HG03060 (cell line): ENCODE data around the gene SMARCA4.

ENCODE experiments used
- ATAC-seq: cut with Tn5 transposase; IDR thresholded peaks from one replicate; pipeline ENCODE4 v1.9.1; 2021; ENCODE audit warnings: low read depth, moderate number of reproducible peaks; ENCODE audit not compliant: unreplicated experiment

SMARCA4 gene

DNA sequence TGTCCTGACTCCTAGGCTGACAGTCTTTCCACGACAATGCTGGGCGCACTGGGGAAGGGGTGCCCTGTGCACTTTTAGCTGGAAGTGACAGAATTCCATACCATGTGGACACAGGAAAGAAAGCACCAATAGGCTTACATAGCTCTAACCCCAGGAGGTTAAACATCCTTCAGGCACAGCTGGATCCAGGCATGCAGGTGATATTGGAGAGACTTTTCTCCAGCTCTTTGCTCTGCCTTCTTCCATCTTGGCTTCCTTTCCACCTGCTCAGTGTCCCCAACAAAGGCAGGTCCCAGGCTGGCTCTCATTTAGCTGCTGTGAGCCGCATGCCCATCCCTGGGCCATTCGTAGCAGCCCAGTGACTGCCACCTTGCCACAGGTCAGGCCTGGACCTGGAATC lies 67.3 kb downstream of the SMARCA4 start:
- ATAC-seq, result no peak

DNA sequence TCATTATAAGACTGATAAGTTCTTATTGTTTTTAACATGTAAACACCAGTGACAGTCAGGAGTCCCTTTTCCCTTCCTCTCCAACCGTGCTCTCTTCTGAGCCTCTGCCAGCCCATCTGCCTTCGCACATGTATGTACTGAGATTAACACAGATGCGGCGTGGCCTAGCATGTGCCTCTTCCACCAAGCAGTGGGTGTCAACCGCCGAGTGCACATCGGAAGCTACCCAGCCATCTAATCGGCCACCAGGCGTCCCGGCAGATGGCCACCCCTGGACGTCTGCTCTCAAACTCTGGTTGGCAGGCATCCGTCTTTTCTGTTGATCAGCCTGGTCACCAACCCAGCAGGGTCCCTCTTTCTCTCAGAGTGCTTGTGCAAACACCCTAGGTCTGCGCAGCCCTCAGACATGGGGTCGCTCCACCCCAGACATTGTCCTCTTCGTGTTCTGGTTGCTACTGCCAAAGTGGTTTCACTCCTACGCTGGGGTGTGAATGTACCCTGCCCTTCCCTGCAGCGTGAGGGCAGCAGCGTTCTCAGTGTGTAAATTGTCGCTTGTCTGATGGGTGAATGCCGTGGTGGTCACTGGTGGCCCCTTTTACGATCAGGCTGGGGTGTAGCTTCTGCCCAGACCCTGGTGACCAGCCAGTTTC lies 70.7 kb downstream of the SMARCA4 start:
- no peak for ATAC-seq

DNA sequence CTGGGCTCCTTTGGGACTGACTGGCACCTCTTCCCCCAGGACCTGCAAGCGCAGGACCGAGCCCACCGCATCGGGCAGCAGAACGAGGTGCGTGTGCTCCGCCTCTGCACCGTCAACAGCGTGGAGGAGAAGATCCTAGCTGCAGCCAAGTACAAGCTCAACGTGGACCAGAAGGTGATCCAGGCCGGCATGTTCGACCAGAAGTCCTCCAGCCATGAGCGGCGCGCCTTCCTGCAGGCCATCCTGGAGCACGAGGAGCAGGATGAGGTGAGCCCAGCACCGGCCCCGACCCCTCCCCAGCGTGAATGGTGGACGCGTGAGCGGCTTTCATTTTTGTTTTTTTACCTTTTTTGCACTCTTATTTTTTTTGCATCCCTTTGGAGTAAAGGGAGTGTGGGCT lies 72.4 kb downstream of the SMARCA4 start:
- no peak for ATAC-seq

DNA sequence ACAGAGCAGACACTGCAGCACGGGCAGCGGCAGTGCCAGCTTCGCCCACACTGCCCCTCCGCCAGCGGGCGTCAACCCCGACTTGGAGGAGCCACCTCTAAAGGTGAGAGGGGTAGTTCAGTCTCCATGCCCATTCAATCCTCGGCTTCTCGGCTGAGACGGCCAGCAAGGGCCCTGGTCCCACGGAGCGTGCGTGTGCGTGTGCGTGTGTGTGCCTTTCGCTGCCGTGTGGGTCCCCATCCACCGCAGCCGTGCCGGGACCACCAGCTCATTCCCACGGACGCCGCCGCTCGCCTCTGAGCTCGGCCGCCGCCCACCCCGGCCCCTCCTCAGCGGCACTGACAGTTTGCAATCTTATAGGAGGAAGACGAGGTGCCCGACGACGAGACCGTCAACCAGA lies 72.9 kb downstream of the SMARCA4 start:
- no peak for ATAC-seq

DNA sequence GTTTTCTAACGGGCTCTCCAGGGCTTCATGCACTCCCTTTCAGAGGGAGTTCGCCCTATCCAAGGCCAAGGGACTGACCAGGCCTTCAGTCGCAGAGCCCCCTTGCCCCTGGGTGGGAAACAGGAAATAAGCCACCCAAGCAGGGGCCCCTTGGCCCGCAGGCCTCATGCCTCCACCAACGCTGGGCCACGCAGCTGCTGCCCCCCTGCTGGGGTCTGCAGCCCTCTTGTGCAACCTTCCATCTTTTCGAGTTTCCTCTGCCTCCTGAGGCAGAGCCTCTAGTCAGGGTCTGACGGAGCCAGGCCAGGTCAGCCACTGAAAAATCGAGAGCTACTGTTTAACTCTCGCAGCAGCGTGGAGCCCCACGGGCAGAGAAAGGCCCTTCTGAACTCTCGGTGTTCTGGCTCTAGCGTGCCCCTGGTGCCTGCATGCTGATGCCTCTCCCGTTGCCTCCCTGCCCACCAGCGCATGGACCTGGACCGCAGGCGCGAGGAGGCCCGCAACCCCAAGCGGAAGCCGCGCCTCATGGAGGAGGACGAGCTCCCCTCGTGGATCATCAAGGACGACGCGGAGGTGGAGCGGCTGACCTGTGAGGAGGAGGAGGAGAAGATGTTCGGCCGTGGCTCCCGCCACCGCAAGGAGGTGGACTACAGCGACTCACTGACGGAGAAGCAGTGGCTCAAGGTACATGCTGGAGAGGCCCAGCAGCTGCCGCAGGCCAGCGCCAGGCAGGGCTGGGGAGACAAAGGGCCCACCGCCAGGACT lies 73.8 kb downstream of the SMARCA4 start:
- ATAC-seq, result no peak

DNA sequence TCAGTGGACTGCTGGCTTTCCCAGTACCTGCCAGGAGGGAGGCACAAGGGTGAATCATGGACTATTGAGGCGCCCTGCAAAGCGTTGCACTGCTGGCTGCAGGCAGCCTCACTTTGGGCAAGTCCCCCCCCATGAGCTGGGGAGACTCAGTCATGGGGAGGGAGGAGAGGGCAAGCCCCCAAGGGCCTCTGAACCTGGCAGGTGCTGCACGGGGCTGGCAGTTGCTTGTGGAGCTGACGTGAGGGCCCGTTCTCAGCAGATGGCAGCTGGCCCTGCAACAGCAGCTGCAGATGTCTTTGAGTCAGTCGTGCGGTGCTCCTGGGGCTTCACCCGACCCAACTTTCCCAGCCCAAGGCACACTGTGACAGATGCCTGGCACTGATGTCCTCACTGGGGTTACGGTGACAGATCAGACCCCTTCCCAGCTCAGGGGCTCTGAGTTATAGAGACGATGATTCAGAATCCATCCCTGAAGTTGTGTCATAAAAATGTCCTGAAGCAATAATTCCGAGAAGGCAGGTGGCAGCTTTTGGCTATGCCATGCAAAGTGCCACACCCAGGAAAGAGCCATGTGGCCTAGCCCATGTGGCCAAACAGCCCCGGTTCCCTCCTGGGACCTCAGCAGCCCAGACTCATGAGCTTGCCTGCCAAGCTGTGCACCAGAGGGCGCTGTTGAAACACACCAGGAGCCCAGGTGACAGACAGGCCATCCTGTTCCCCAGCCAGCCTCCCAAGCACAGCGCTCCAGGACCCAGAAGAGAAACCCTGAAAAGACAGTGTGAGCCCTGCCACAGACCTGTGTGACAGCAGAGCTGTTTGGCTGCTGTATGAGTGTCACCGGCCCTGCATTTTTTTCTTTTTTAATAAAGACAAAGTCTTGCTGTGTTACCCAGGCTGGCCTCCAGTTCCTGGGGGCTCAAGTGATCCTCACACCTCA lies 74.9 kb downstream of the SMARCA4 start:
- peak; percentile 67 for ATAC-seq

DNA sequence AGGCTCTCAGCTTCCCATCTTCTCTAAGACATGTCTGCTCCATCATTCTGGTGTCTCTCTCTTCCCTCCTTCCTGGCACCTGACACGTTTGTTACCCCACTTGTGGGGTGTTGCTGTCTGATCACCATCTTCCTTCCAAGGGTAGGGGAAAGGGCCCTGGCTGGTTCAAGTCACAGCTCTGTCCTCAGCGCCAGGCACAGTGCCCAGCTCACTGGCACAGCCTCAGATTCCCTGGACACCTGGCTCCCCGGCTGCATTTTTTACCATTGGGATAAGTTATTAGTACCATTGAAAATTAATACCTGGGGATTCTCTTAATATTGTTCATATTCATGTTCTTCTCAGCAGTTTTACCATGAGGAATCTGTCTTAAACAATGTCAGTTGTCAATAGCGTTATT lies 77.7 kb downstream of the SMARCA4 start:
- no peak for ATAC-seq

DNA sequence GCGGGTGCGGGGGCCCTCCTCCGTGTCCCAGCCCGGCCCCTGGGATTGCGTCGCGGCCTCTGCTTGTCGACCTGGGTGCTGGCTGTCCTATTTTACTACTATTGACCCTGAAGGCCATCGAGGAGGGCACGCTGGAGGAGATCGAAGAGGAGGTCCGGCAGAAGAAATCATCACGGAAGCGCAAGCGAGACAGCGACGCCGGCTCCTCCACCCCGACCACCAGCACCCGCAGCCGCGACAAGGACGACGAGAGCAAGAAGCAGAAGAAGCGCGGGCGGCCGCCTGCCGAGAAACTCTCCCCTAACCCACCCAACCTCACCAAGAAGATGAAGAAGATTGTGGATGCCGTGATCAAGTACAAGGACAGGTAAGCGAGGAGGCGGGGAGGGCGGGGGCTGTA lies 80.4 kb downstream of the SMARCA4 start:
- no peak for ATAC-seq

DNA sequence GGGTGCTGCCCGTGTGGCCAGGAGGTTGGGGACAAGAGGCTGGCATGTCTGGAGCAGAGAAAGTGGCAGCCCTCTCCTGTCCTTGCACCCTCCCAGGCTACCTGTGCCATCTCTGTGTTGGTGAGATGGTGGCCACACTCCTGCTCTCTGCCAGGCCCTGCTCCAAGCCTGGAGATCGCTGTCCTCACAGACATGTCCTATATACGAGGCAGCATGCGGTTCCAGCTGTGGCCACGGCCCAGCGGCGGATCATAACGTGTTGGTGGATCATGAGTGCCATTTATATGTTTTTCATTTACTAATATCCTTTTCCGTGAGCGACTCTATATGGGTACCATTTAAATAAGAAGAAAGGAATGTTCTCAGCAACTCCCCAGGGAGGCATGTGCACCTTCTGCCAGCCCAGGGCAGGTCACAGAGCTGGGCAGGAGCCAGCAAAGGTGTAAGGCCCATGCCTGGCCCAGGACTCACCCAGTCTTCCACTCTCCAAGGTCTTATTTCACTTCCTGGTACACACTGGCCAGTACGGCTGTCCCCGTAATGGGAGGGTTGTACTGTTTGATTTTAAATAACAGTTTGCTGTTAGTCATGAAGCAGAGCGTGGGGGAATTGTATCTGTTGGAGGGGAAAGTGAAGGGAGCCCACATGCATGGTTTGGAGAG lies 81.3 kb downstream of the SMARCA4 start:
- no peak for ATAC-seq

DNA sequence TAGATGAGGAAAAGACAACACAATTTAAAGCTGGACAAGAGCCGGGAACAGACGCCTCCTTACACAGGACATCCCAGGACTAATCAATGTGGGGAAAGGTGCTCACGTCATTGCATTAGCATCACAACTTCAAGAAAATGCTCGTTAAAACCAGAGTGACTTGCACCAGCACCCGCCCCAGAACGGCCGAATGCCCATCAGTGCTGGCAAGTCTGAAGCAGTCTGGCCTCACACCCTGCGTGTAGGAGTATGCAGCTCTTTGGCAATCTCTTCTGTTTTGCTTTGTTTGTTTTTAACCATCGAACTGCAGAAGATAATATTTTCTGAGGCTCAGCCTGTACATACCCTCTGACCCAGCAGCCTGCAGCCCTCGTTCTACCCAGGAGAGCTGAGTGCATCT lies 83.6 kb downstream of the SMARCA4 start:
- ATAC-seq, result no peak

DNA sequence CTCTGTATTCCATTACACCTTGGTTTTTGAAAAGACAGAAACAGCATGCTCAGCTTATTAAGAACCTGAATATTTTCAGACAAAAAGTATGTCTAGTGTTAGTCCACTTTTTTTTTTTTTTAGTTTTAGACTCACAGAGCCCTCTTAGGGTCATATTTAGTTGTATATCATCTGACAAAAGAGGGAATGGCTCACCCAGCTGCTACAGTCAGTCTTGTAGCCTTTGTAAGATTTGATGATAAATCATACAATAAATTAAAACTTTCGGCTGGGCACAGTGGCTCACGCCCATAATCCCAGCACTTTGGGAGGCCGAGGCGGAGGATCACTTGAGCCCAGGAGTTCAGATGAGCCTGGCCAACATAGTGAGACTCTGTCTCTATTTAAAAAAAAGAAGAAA lies 84.7 kb downstream of the SMARCA4 start:
- no peak for ATAC-seq

DNA sequence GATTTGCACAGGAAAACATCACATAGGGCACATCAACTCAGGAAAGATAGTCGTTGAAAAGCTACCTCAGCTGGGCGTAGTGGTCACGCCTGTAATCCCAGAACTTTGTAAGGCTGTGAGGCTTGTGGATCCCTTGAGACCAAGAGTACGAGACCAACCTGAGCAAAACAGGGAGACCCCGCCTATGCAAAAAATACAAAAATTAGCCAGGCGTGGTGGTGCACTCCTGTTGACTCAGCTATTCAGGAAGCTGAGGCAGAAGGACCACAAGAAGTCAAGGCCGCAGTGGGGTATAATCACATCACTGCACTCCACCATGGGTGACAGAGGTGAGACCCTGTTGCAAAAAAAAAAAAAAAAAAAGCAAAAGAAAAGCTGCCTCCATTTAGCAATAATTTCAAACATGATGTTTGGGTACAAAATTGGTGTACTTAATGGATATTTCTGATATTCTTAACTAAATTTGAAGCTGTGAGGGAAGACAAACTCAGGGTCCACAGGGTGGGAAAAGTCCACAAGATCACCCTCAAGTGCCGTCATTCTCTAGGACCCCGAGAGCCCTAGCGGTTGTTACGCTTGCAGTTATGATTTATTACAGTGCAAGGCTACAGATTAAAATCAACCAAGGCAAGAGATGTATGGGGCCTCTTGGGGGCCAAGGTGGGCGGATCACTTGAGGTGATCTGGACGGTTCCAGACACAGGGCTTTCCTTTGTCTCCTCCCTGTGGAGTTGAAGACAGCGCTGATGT lies 86.0 kb downstream of the SMARCA4 start:
- no peak for ATAC-seq

DNA sequence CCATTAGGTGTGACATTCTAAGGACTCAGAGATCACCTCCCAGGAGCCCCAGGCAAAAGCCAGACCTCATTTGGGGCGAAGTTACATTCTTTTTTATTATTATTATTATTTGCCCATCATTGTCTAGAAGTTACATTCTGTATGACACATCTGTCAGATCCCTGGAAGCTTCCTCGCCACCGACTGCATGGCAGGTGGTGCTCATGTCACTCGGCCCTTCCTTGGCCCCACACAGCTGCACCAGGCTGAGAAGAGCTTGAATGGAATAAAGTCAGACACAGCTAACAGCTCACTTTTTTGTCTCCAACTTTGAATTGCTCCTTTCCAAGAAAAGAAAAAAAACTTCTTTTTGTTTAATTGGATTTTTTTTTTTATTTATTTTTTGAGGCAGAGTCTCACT lies 87.0 kb downstream of the SMARCA4 start:
- ATAC-seq, result no peak

DNA sequence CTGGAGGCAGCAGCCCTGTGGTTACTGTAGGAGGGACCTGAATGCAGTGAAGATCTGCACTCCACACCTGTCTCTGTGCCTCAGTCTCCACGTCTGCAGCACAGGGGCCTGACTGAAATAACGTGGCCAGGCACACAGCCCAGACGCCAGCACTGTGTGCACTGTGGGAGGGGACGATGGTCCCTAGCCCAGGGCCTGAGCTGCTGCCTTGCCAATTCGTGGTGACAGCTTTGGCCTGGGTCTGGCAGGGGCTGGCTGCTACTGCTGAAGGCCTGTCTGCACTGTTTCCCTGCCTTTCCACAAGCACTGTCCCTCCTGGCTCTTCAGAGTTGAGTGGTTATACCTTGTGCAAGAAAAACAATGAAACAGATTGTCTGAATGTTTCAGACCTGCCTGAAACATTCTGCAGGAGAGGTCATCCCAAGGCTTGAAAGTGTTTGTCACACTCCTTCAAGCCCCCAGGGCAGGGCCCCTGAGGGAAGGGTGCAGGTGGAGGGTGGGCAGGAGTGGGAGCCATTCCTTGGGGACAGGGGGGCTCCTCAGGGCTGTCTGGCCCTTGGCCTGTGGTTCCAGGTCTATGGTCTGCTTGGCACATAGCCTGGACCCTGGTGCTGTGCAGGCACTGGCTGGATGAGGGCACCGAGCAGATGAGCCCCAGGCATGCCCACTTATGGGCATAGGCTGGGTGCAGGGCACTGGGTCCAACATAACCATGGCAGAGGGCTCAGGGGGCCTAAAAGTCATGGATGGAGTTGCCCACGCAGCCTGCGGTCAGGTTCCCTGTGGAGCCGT lies 89.7 kb downstream of the SMARCA4 start:
- ATAC-seq, result no peak

DNA sequence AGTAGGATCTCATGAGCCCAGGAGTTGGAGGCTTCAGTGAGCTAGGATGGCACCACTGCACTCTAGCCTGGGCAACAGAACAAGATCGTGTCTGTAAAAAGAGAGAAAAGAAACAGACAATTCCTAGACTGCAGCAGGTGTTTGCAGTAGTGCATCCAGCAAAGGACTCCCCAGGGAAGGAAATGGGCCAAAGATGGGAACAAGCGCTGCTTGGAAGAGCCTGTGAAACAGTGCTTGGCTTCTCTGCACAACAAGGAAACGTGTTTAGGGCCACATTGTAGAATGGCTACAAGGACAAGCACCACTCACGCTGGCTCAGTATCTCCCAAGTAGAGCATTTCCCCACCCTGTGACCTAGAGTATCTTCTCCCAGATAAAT lies 93.0 kb downstream of the SMARCA4 start:
- no peak for ATAC-seq

DNA sequence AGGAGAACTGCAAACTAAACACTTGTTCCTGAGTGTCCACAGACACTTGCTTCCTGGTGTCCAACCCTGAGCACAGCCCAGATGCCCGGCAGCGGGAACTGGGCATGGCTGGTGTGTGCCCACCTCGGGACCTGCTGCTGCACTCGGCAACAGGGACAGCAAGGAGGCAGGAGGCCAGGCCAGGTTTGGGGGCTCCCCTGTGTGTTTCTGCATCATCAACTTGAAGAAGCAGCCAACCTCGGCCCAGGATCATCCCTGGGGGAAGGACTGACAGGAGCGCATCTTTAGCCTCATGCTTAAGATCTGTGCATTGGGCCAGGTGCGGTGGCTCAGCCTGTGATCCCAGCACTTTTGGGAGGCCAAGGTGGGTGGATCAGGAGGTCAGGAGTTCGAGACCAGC lies 93.4 kb downstream of the SMARCA4 start:
- ATAC-seq, result no peak

DNA sequence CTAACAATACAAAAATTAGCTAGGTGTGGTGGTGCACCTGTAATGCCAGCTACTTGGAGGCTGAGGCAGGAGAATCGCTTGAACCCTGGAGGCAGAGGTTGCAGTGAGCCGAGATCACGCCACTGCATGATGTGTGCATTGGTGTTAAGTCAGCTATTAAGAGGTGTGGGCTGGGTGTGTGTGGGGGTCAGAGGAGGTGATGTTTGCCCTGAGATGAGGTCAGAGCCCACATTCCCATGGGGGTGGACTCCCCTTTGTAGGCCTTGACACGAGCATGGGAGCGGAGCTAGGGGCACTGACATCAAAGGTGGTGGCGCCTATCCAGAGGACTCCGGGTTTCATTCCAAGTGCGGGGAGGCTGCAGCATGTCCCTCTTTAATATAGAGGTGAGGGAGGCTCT lies 93.8 kb downstream of the SMARCA4 start:
- ATAC-seq, result no peak

DNA sequence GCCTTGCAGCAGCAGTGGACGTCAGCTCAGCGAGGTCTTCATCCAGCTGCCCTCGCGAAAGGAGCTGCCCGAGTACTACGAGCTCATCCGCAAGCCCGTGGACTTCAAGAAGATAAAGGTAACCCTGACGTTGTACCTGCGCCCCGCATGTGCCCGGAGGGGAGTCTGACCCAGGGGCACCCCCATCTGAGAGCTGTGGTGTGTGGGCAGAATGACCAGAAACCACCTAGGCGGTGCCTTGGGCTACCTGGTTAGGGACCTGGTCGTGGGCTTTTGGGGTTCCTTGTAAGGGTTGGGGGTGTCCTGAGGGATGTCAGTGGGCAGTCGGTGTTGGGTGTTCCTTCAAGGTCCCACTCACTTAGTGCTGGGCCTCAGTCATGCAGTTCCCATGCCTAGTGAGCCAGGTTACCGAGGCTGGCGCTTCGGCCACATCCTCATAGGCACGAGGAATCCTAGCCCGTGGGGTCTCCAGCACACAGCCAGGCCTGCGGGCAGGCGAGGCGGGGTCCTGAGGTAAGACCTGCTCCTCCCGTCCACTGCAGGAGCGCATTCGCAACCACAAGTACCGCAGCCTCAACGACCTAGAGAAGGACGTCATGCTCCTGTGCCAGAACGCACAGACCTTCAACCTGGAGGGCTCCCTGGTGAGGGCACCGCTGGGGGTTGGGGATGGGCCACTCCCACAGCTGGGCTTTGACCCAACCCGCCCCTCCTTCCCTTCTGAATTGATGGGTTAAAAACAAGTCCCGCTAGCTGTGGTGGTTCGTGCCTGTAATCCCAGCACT lies 97.6 kb downstream of the SMARCA4 start:
- ATAC-seq, result no peak
